ENCODE results near the gene TUBGCP2.

Gene TUBGCP2, protein sequence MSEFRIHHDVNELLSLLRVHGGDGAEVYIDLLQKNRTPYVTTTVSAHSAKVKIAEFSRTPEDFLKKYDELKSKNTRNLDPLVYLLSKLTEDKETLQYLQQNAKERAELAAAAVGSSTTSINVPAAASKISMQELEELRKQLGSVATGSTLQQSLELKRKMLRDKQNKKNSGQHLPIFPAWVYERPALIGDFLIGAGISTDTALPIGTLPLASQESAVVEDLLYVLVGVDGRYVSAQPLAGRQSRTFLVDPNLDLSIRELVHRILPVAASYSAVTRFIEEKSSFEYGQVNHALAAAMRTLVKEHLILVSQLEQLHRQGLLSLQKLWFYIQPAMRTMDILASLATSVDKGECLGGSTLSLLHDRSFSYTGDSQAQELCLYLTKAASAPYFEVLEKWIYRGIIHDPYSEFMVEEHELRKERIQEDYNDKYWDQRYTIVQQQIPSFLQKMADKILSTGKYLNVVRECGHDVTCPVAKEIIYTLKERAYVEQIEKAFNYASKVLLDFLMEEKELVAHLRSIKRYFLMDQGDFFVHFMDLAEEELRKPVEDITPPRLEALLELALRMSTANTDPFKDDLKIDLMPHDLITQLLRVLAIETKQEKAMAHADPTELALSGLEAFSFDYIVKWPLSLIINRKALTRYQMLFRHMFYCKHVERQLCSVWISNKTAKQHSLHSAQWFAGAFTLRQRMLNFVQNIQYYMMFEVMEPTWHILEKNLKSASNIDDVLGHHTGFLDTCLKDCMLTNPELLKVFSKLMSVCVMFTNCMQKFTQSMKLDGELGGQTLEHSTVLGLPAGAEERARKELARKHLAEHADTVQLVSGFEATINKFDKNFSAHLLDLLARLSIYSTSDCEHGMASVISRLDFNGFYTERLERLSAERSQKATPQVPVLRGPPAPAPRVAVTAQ

DNA sequence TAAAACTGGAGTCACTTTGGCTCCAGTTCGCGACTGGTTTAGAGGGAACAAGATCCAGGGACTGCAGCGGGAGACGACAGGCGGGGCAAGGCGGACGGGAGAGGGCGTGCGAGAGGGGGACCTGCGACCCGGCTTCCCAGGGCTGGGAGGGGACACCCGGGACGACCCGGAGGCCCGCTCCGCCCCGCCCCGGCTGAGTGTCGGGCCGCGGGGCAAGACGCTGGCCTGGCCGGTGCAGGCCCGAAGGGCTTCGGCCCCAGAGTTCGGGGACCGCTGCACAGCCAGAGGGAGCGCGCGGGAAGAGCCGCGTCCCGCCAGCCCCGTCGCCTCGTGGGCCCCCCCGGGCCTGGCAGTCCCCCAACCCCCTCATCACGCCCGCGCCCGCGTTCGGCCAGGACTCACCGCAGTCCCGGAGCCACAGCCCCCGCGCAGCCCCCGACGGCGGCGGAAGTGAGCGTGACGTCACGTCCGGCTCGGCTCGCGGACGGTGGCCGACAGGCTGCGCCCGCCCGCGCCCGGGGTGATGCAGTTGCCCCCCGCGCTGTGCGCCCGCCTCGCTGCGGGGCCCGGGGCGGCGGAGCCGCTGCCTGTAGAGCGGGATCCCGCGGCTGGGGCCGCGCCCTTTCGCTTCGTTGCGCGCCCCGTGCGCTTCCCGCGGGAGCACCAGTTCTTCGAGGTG is at the start of gene TUBGCP2, which contains the start of gene ZNF511:
TSS of gene TUBGCP2 (minus strand) at position 452 of the 679 bp plus-strand sequence. CDS start 5,931 bp downstream, outside the sequence.
TSS of gene ZNF511 (plus strand) at position 494 of the 679 bp plus-strand sequence. CDS start at position 524, 30 bp downstream.
- DNase-seq, result peak; percentile 51

DNA sequence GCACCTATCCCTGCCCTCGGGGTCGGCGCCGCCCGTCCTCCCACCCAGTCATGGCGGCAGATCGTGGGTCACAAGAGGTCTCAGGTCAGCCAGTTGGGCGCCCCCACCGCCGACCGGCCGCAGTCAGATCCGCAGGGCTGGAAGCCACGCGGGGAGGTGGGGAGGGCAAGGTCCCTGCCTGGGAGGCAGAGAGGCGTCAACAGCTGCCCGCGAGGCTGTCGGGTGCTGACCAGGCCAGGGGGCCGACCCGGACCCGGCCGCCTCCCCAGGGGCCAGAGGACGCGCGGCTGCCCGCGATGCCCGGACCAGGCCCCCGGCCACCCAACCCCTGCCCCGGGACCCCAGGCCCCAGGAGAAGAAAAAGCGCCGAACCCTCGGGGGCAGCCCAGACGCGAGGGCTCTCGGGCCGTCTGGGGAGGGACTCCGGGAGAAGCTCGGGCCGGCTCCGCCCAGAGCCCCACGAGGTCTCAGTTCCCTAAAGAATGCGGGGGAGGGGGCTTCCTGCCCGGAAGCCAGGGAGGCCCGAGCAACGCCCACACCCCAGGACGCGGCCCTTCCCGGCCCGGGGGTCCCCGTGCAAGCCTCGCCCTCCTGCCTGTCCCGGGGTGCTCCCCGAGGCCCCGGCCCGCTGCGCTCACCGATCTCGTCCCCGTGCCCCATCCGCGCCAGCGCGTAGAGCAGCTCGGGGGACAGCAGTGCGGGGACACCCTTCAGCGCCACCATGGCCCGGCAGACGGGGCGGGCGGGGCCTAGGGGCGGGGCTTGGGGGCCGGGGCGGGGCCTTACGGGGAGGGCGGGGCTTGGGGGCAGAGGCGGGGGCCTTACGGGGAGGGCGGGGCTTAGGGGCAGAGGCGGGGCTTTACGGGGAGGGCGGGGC is 48.9 kb upstream of the TUBGCP2 start, which contains the start of gene FUOM:
TSS of gene FUOM (minus strand) at position 735 of the 877 bp plus-strand sequence. CDS start at position 723, 12 bp downstream.
- DNase-seq, result no peak

DNA sequence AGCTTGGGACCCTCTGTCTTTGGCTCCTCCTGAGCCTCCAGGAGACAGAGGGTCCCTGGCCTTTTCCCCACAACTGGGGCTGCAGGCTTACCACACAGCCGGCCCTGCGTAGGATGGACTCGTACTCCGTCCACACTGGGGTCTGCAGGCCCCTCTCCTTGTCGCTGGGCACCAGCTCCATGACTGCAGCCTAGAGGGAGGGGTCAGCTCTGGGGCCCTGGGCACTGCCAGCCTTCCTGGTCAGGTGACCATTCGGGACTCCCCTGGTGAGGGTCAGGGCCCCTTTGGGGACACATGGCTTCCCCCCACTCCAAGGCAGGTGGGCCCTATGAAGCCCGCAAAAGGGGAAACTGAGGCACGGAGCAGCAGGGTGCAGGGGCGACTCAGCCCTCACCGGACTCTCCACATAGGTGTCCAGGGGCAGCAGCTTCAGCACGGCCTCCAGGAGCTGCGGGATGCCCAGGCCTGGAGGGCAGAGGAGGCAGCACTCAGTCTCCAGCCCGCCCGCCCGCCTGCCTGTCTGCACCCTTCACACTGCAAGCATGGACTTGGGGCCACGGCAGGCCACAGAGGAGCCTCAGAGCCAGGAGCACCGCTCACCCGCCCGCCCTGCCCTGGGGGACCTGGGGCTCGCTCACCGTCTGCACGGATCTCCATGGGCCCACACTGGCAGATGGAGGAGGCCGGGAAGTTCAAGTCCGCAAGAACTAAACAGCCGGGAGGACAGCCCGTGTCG is 48.0 kb upstream of the TUBGCP2 start:
- no peak for DNase-seq

DNA sequence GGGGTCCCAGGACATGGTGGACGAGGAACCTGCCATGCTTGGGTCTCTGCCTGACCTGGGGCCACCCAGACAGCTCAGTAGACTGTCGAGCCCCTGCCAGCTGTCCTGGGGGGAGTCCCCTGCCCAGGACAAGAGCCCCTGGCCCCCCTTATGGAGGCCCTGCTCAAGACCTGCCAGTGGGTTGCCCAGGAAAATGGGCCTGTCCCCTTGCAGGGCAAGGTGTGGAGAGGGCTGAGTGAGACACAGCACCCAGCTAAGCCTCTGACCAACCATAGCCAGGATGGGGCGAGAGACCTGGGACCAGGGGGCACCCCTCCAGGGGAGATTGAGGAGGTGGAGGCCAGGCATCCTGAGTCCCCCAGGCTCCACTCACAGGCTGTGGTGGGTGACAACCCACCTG is 47.3 kb upstream of the TUBGCP2 start:
- DNase-seq, result no peak

DNA sequence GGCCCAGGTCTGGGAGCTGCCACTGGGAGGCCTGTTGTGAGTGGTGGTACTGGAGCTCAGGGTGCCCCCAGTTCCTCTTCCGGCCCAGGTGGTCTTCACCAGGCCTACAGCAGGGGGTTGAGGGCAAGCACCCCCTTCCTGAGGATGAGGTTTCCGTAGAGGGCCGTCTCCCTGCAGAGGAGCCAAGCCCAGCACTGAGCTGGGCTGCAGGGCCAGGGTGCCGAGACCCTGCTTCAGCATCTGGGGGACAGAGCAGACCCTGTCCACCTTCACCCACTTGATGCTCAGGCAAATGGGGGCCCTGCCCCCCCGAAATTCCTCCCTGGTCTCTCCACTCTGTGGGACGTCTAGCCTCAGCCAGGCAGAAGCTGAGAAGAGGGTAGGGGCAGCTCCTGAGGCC is 46.6 kb upstream of the TUBGCP2 start:
- DNase-seq, result no peak

DNA sequence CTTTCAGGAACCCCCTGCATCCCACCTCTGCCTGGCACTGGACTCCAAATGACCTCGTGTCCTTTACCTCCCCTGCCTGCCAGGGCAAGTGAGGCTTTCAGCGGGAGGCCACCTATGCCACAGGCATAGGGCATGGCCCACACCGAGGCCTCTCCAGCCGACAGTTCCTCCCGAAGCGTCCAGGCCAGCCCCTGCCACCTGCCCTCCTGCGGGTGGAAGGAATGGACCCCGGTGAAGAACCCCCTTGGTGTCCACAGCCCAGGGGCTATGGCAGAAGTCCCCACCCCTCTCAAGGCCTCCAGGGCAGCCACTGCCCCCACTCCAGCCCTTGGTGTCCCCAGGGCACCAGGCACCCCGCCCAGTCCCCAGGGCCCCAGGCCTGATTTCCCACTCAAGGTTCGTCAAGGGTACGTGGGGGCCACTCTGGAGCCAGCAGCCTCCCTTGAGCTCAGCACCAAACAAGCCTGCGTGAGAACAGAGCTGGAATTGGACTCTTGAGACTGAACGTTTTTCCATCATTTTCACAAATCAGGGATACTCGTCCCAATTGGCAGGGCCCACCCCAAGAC is 46.1 kb upstream of the TUBGCP2 start:
- no peak for DNase-seq

DNA sequence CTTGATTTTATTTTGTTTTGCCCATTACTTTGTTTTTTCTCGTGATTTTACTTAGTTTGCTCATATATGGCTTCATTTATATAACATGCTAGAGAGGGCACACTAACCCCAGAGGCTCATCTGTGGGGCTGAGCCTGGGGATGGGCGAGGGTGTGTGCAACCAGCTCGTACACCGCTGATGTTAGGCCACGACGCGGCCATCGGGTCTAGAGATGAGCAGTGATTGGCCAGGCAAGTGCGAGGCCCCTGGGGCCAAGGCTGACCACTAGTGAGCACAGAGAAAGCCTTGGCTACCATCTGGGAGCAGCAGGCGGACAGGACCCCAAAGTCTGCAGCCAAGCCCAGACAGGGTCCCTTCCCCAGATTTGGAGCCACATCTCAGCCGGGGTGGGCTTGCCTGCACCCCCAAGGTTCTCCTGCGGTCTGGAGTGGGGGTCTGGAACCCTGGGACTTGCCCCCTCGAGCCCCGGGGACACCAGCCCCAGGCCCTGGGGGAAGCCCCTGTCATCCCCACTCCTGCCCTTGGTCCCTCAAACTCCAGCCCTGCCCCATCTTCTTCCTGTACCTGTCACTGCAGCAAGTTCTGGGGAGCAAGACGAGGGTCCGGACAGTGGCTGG is 45.4 kb upstream of the TUBGCP2 start:
- DNase-seq, result no peak

DNA sequence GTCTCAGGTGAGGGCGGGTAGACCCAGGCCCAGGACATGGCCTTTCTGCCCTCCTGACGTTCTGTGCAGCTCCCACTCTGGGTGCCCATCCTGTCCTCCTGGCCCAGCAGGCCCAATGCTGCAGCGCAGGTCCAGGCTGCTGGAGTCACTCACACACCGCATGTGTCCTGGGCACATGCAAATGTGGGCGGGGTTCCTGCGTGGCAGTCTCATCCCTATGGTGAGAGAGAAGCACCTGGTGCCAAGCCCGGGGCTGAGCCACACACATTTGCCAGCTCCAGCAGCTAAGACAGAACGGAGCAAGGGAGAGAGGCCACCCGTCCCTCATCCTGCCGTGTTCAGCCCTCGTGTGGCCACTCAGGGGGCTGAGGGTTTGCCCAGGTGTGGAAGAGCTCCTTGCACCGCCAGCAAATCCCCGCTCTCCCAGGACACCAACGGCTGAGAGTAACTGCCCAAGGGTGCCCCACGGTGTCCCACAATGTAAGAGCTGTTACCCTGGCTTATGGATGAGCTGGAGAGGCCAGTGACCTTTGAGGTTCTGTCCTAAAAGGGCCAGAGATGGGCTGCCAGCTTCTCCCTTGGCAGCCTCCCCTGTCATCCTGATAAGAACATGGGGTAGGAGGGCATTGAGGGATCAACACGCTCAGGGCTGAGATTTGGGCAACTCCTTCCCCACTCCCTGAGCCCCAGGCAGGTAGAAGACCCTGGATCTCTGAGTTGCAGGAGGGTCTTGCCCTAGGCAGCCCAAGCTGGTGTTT is 44.7 kb upstream of the TUBGCP2 start:
- DNase-seq, result no peak

DNA sequence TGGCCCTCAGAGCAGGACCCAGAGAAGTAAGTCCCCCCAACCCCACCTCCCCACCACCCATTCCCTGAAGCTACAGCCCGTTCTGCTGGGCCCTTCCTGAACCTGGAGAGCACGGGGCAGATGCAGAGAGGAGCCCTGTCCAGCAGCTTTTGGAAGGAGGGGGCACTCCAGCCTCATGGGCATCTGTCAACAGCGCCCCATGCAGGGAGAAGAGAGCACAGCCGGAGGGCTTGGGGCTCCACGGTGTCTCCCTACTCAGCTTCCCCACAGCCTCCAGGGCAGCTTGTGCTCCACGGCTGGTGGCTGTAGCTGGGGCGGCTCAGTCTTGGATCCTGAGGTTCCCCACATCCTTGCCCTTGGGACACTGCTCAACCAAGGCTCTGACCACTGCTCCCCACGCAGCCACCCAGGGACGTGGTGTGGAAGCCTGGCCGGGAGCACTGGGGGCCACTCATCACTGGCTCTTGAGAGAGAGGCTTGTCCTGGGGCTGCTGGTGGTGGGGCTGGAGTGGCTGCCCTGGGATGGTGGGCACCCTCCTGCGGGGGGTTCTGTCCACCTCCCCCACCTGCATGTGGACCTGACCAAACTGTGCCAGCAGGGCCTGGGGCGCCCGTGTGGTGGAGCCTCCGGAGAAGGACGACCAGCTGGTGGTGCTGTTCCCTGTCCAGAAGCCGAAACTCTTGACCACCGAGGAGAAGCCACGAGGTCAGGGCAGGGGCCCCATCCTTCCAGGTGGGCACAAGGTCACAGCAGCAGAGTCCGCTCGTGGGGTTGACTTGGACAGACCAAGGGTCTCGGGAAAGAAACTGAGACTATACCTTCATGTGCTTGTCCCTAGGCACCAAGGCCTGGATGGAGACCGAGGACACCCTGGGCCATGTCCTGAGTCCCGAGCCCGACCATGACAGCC is 43.0 kb upstream of the TUBGCP2 start:
- no peak for DNase-seq

DNA sequence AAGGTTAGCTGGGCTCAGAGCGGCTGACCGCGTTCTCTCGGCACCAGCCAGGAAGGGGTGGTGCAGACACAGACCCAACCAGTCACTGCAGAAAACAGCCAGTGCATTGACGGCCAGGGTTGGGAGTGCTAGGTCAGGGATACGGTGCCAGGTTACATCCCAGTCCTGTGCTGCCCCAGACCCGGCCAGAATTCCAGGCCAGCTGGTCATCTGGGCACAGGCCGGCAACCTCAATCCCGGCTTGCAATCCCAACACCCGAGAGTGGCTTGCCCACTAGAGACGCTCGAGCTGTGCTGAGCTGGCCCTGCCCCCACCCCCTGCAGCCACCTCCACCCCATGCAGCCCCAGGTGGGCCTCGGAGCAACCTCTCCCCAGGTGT is 42.3 kb upstream of the TUBGCP2 start:
- no peak for DNase-seq

DNA sequence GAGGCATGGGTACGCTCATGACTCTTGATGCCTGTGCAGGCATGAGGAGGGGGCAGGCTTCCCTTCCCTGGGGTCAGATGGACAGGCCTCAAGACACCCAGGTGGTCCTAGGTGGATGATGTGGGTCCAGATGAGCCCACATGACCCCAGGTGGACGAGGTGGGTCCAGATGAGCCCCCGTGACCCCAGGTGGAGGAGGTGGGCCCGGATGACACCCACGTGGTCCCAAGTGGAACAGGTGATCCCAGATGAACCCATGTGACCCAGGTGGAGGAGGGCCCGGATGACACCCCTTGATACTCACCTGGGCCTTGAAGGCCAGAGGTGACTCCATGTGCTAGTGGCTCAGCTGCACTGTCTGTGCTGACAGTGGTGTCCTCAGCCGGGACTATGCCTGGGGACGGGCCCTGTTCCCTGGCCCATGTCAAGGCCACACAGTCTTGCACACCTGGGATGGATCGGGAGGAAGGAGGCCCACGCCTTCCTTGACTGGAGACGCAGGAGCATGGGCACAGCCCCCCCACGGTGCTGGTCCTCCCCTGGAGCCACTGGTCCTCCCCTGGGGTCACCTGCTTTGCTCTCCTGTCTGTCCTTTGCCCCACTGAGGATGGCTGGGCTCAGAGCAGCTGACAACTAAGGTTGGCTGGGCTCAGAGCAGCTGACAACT is 41.7 kb upstream of the TUBGCP2 start:
- DNase-seq, result no peak

DNA sequence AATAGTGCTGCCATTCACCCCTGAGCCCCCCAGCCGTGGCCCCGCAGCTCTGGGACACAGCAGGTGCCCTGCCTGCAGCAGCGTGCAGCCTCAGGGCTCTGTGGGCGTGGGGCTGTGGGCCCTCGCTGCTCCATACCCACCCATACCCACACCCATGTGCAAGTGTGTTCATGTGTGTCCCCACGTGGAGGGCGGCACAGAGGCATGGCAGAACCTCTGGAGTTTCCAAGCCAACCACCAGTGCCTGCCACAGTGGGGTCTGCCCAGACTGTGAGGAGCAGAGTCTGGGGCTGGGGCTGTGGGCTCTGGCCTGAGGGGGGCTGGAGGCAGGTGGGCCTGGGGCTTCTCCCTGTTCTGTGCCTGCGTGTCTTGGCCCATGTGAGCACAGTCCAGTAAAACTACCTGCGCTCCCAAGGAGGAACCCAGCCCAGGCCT is 40.9 kb upstream of the TUBGCP2 start:
- DNase-seq, result no peak

DNA sequence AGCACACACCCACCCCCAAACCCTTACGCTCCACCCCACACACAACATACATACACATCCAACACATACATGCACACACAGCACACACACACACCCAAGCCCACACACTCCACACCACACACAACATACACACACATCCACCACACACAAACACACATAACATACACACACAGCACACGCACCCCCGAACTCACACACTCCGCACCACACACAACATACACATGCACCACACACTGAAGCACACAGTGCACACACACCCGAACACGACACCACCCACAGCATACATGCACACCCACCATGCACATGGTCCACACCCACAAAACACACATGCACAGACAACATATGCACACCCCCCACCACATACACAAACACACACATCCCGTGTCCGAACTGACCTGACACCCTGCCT is 40.5 kb upstream of the TUBGCP2 start:
- no peak for DNase-seq

DNA sequence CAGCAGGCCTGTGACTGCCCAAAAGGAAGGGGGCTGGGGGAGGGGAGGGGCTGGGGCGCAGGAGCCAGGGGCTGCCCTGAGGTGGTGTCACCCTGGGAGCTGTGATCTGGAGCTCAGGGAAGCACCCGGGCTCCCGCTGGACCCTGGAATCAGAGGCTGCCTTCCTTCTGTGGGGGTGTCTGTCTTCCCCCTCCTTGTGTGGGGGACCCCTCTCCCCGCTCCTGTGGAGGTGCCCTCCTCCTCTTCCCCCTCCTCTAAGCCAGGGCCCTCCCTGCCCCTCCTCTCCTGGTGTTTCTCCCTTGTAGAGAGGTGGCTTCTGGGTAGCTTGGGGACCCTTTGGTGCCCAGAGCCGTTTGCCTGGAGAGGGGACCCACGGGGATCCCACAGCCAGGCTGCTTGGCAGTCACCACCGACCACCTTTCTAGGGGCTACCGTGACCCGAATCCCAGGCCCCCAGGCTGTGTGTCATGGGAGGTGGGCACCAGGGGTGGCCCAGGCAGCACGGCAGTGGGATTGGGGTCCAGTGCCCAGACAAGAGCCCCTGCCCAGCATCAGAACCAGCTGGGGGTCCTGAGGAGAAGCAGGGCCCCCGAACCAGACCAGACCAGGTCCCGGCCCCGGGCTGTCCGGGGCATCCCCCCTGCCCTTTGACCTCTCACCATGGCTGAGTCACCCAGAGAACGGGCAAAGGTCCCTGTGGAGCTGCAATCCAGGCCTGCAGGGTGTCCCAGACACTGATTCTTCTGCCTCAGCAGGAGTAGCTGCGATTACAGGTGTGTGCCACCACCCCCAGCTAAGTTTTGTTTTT is 39.2 kb upstream of the TUBGCP2 start:
- no peak for DNase-seq

DNA sequence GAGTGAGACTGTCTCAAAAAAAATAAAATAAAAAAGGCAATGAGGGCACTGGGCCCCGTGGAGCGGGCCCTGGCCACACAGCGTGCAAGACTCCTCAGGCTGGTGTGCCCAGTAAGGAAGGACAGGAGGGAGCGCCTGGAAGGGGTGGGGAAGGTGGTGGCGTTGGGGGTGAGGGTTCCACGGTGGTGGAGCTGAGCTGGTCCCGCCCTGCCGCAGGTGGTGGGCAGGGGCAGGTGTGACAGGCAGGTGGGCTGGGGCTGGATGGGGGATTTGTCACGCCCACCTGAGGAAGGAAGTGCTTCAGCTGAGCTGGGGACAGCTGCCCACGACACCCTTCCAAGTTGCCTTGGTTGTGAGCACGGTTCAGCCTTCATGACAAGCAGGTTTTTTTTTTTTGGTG is 37.7 kb upstream of the TUBGCP2 start:
- DNase-seq, result no peak

DNA sequence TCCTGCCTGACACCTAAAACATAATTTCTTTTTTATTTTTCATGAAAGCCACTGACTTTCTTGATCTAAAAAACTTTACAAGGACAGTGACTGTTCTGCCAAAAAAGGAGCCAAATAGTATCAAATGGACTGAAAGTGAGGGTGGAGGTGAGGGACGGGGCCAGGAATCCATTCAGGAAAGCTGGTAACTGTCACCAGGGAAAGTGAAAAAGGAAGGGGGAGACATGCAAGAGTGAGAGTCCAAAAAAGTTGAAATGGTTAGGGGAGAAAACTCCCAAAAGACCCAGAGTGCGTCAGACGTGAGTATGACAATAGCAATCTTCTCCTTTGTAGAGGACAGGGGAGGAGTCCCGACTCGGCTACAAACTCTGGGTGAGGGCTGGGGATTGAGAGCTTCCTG is 35.6 kb upstream of the TUBGCP2 start:
- DNase-seq, result no peak

DNA sequence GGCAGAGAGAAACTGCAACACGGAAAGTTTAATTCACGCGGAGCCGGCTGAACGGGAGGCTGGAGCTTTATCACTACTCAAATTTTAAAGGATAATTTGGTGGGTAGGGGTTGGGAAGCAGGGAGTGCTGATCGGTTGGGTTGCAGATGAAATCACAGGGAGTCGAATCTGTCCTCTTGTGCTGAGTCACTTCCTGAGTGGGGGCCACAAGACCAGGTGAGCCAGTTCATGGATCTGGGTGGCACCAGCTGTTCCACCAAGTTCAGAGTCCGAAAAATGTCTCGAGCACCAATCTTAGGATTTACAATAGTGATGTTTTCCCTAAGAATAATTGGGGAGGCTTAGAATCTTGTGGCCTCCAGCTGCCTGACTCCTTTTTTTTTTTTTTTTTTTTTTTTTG is 34.9 kb upstream of the TUBGCP2 start:
- no peak for DNase-seq
